WTC11 (cell line): ENCODE results near the gene PRKCG. TPM values are rescaled to one million over a fixed set of nuclear protein-coding genes. Genes with fewer than 3 reads are reported as not detected.

Experiments used
- ATAC-seq: fragments of 200-7000 bp; cut with Tn5 transposase; 2 replicates; pipeline ENCODE4 v1.10.0; 2021; ENCODE audit warnings: mild to moderate bottlenecking, moderate library complexity
- CTCF ChIA-PET: fragments of 300-600 bp; sonication (Branson Sonifier 250); formaldehyde crosslinking; loops from one replicate; lab custom pipeline; 2021; ENCODE audit warnings: antibody characterized with exemption; lab: Charles Lee
- POLR2A ChIA-PET: fragments of 350-600 bp; sonication (Branson Sonifier 250); formaldehyde crosslinking; loops from one replicate; lab custom pipeline; 2021; ENCODE audit warnings: antibody characterized with exemption; lab: Charles Lee
- DNase-seq: peaks from one replicate; pipeline ENCODE4 v3.0.0; 2021; ENCODE audit warnings: low spot score
- H3K27ac Mint-ChIP-seq: 2 replicates; pipeline ENCODE4 v1.8.0; 2021; ENCODE audit warnings: mixed read lengths
- H3K27me3 Mint-ChIP-seq: 2 replicates; pipeline ENCODE4 v1.8.0; 2021; ENCODE audit warnings: low read depth, mild to moderate bottlenecking, moderate library complexity, mixed read lengths
- H3K36me3 Mint-ChIP-seq: 2 replicates; pipeline ENCODE4 v1.8.0; 2021; ENCODE audit warnings: mixed read lengths
- H3K4me1 Mint-ChIP-seq: 2 replicates; pipeline ENCODE4 v1.8.0; 2022; ENCODE audit warnings: mixed read lengths
- H3K4me3 Mint-ChIP-seq: 2 replicates; pipeline ENCODE4 v1.8.0; 2021; ENCODE audit warnings: mild to moderate bottlenecking, moderate library complexity, mixed read lengths
- H3K9me3 Mint-ChIP-seq: 2 replicates; pipeline ENCODE4 v1.8.0; 2021; ENCODE audit warnings: mixed read lengths
- ATF1 ChIP-seq: sonication (generic); formaldehyde crosslinking; IDR thresholded peaks from 2 replicates; pipeline ENCODE4 v1.8.1; 2023; ENCODE audit warnings: mild to moderate bottlenecking, moderate library complexity, missing genetic modification reagents
- ATF2 ChIP-seq: sonication (generic); formaldehyde crosslinking; IDR thresholded peaks from 2 replicates; pipeline ENCODE4 v1.8.1; 2022; ENCODE audit warnings: low read depth, missing genetic modification reagents, borderline replicate concordance
- ERG ChIP-seq: fragments of 250-450 bp; sonication (Bioruptor Pico); IDR thresholded peaks from 2 replicates; pipeline ENCODE4 v1.8.0; 2021; ENCODE audit warnings: mild to moderate bottlenecking
- IRF2 ChIP-seq: sonication (generic); formaldehyde crosslinking; IDR thresholded peaks from 2 replicates; pipeline ENCODE4 v1.8.0; 2022; ENCODE audit warnings: low read depth, missing genetic modification reagents, borderline replicate concordance
- JAZF1 ChIP-seq: fragments of 250-450 bp; sonication (Bioruptor Pico); IDR thresholded peaks from 2 replicates; pipeline ENCODE4 v1.9.0; 2021; ENCODE audit warnings: moderate library complexity, mild to moderate bottlenecking, inconsistent platforms
- MXD4 ChIP-seq: fragments of 250-450 bp; sonication (Bioruptor Pico); IDR thresholded peaks from 2 replicates; pipeline ENCODE4 v1.8.0; 2021; ENCODE audit warnings: mild to moderate bottlenecking, moderate library complexity, borderline replicate concordance
- NR1H2 ChIP-seq: sonication (generic); formaldehyde crosslinking; IDR thresholded peaks from 2 replicates; pipeline ENCODE4 v1.9.0; 2021; ENCODE audit warnings: mild to moderate bottlenecking, moderate library complexity, missing genetic modification reagents
- PRDM15 ChIP-seq: sonication (generic); formaldehyde crosslinking; IDR thresholded peaks from 2 replicates; pipeline ENCODE4 v1.8.0; 2022; ENCODE audit warnings: missing genetic modification reagents
- STAT6 ChIP-seq: sonication (generic); formaldehyde crosslinking; conservative IDR thresholded peaks from 2 replicates; pipeline ENCODE4 v1.8.1; 2023; ENCODE audit warnings: mild to moderate bottlenecking, low read depth, missing genetic modification reagents, moderate library complexity
- TCF7 ChIP-seq: sonication (generic); formaldehyde crosslinking; IDR thresholded peaks from 2 replicates; pipeline ENCODE4 v1.8.0; 2022; ENCODE audit warnings: mild to moderate bottlenecking, low read depth, missing genetic modification reagents, moderate library complexity
- ZNF512 ChIP-seq: sonication (generic); formaldehyde crosslinking; IDR thresholded peaks from 2 replicates; pipeline ENCODE4 v1.8.1; 2022; ENCODE audit warnings: missing genetic modification reagents, borderline replicate concordance
- ZNF532 ChIP-seq: fragments of 250-450 bp; sonication (Bioruptor Pico); IDR thresholded peaks from 2 replicates; pipeline ENCODE4 v1.9.0; 2021; ENCODE audit warnings: mild to moderate bottlenecking, borderline replicate concordance
- total RNA-seq: library from RNA; stranded (reverse); gene quantifications from 3 replicates; pipeline ENCODE4 v1.2.3, GENCODE V29; 2021

Gene PRKCG
- total RNA-seq, 1 experiment from 2014 or later = 23.0 TPM

GRCh38 chr19:53883741-53884140, 1.7 kb downstream of the PRKCG start:
- Mint-ChIP-seq H3K4me1 (peaks cover 15% of the 10 kb centered on the region), H3K9me3 (no peaks in the 10 kb centered on the region), H3K27me3 (peaks cover 14% of the 10 kb centered on the region), H3K36me3 (peaks cover 5% of the 10 kb centered on the region; the same call in 1 of the 2 replicates), H3K27ac (peak overlapping the region; percentile 42; the same call in 1 of the 2 replicates), H3K4me3 (no peak overlapping the region; the same call in none of the 2 replicates)
- DNase-seq (no peak), ATAC-seq (no peak)
- ChIA-PET CTCF (interaction anchor here (0.5 to 4.1 kb wide), 8 partner anchors 16 to 484 kb away, joined by 3 to 37 read pairs (median 6); partner anchors contain the start of gene MYADM), POLR2A (interaction anchor here (1.2 to 4.0 kb wide), 3 partner anchors 13 to 59 kb away, joined by 3 to 43 read pairs (median 9); partner anchors contain the start of gene MYADM)
- no peak for TF ChIP-seq ERG (CRISPR knock-in tag)

- peaks cover 5% of the 10 kb centered on the region; the same call in 1 of the 2 replicates for H3K36me3 Mint-ChIP-seq
- no peak for TF ChIP-seq TCF7 (CRISPR knock-in tag)
- no peak for TF ChIP-seq ATF2 (CRISPR knock-in tag)
- TF ChIP-seq ZNF512 = no peak
- no peak for TF ChIP-seq ERG (CRISPR knock-in tag)
- TF ChIP-seq MXD4 (CRISPR knock-in tag) = no peak
- TF ChIP-seq ZNF532 (CRISPR knock-in tag) = no peak
- TF ChIP-seq IRF2 (CRISPR knock-in tag) = no peak
- peaks cover 14% of the 10 kb centered on the region for H3K27me3 Mint-ChIP-seq
- CTCF ChIA-PET = interaction anchor here (0.5 to 4.1 kb wide), 6 partner anchors 17 to 140 kb away, joined by 3 to 37 read pairs (median 6); partner anchors contain the start of gene MYADM
- ATAC-seq (no peak), DNase-seq (no peak)
- H3K4me3 Mint-ChIP-seq = no peak overlapping the region; the same call in none of the 2 replicates
- no peaks in the 10 kb centered on the region for H3K9me3 Mint-ChIP-seq
- POLR2A ChIA-PET = interaction anchor here (1.2 to 4.0 kb wide), 3 partner anchors 13 to 58 kb away, joined by 3 to 43 read pairs (median 9); partner anchors contain the start of gene MYADM
- no peak overlapping the region for H3K27ac Mint-ChIP-seq
- peaks cover 15% of the 10 kb centered on the region for H3K4me1 Mint-ChIP-seq
Measured at GRCh38 chr19:53884256-53884655, 2.3 kb downstream of the PRKCG start.

- DNase-seq = no peak
- POLR2A ChIA-PET = interaction anchor here (4.0 kb wide), 1 partner anchor 18 kb away, joined by 43 read pairs; the partner anchor contains the start of gene MYADM
- H3K36me3 Mint-ChIP-seq = peaks cover 5% of the 10 kb centered on the region; the same call in 1 of the 2 replicates
- no peak for TF ChIP-seq ATF1
- TF ChIP-seq NR1H2 (CRISPR knock-in tag) = no peak
- TF ChIP-seq PRDM15 (CRISPR knock-in tag) = no peak
- no peak for TF ChIP-seq JAZF1
- no peak for TF ChIP-seq STAT6 (CRISPR knock-in tag)
Measured at GRCh38 chr19:53885036-53885435, 3.0 kb downstream of the PRKCG start.

More at GRCh38 chr19:53885036-53885435, 3.0 kb downstream of the PRKCG start:
- no peak overlapping the region for H3K4me3 Mint-ChIP-seq
- H3K27me3 Mint-ChIP-seq = peaks cover 14% of the 10 kb centered on the region
- ATAC-seq = no peak
- CTCF ChIA-PET = interaction anchor here (1.0 to 4.1 kb wide), 3 partner anchors 18 to 31 kb away, joined by 3 to 37 read pairs (median 4); partner anchors contain the start of gene MYADM
- H3K9me3 Mint-ChIP-seq = no peaks in the 10 kb centered on the region
- H3K4me1 Mint-ChIP-seq = peaks cover 16% of the 10 kb centered on the region
- no peak overlapping the region for H3K27ac Mint-ChIP-seq
